Activated CD8-positive, alpha-beta memory T cell treated with anti-CD3 and anti-CD28 coated beads, Interleukin-2, amount 50 U/mL, for 24 hours (primary cell): Measurements from ENCODE around the gene ACOT7.

Experiments used
- DNase-seq: peaks from one replicate; pipeline ENCODE4 v3.0.0-alpha.2; 2020; ENCODE audit errors: extremely low read depth

ACOT7 gene

DNA sequence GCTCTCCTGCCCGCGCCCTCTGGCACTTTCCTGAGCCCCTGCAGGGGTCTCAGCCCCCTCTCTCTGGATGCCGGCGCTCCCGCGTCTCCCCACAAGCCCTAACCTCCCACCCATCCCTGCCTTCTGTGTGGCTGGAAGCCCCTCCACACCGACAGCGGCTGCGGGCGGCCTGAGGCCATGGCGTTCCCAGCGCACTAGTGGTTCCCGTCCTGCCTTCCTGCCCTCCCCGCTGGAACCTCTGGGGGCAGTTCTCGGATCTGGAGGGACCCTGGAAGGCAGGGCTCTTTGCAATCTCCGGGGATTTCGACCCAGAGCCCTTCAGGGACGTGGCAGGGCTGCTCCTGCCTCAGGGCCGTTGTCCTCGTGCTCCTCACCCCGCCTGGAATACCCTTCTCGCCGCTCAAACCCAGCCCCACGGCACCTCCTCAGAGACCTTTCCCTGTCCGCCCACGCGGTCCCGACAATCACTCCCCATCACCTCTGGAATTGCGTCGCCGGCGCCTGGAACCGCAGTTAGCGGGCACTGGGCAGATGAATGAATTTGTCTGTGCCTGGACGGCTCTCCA, 30.5 kb upstream of the ACOT7 start:
- DNase-seq = no peak

DNA sequence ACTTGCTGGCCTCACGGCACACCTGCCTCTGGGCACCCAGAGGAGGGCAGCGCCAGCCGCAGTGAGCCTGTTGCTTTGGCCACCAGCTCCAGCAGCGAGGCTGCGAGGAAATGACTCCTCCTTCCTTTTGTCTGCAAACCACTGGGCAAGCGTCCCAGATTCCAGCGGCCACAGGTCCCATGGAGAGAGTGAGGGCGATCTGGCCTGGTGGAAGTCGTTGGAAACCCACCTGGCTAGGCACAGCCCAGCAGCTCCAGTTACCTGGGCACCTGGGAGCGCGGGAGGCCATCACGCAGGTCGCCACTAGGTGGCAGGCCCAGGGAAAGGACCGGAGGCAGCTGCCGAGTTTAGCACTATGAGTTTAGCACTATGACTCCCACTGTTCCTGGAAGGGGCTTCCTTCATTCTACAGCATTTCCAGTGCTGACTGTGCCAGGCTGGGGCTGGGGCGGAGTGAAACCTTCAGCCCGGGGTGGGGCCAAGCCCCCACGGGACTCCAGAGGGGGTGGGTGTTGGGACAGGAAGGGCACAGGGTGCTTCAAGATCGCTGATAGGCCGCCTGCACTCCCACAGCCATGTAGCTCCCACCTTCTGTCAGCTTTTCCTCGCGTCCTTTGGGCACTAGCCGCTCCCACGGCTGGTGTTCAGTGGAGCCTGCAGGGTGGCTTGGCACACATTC, 29.9 kb upstream of the ACOT7 start:
- no peak for DNase-seq

DNA sequence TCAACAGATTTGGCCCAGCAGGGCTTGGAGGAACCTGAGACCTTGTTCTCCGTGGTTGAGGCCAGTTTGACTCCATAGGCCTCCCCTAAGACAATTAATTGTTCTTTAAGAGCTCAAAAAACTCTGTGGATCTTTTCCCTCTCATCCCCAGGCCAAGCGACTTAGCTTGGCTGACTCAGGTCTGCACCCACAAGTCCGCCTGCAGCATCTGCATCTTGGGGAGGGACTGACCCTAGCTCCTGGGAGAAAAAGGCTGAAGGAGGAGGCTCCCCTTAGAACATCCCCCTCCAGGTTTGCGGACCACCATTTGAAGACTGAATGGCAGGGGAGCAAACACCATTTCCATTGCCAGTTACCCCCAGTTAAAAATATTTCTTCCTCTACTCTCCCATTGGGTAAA, 27.7 kb upstream of the ACOT7 start:
- DNase-seq = no peak

GRCh38 chr1:6420454-6421042, 27.0 kb upstream of the ACOT7 start:
- DNase-seq = no peak

DNA sequence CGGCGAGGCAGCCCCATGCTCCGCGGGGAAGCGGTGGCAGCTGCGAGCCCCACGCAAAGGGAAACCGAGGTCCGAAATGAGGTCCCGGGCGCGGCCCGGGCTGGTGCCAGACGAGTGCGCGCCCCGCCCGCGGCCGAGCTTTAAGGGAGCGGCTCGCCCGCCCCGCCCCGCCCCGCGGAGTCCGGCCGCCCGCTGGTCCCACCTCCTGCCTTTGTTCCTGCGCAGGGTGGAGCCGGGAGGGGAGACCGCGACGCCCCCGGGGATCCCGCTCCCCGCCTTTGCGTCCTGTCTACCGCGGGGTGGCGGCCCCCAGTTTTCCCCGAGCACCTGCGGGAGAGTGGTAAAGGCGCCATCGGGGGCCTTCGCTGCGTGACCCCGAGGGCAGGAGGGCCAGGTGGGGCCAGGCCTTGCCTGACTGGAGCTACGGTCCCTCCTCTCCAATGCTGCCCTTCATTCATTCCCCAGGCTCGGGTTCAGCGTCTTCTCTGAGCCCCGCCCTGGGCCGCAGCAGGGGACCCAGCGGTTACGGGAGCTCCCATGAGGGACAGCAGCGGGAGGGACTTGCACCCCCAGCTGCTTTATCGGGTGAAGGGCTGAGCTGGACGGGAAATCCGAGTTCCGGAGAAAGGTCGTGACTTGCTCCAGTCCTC, 26.4 kb upstream of the ACOT7 start, which contains the start of gene HES2:
HES2 (minus strand) TSS at position 116 of the 650 bp plus-strand sequence; CDS start at position 17, 99 bp downstream.
- DNase-seq = no peak

GRCh38 chr1:6419397-6419803, 25.8 kb upstream of the ACOT7 start:
- no peak for DNase-seq

DNA sequence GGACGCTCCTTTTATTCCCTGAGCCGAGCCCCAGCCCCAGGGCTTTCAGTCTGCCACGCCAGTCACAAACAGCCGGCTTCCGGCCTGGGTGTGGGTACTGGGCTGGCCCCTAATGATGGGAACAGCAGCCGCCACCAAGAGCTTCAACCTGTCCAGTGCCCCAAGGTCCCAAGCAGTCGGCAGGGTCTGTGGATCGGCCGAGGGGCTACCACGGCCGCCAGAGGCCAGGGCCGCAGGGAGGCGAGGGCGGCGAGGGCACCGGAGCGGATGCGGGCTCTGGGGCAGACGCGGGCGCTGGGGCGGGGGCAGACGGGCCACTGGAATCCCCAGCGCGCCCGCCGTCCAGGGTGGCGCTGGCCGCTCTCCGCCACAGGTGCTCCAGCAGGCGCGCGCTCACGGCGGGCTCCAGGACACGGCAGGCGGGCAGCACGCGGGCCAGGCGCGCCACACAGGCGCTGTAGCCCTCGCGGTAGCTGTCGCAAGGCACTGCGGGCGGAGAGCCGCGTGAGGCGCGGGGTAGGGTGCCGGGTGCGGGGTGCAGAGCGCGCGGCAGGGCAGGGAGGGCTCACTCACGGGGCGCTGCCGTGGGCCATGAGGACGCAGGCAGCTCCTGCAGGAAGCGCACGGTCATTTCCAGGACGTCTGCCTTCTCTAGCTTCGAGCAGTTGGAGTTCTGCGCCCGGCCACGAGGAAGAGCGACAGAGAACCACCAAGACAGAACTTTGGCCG, 25.3 kb upstream of the ACOT7 start:
- no peak for DNase-seq

DNA sequence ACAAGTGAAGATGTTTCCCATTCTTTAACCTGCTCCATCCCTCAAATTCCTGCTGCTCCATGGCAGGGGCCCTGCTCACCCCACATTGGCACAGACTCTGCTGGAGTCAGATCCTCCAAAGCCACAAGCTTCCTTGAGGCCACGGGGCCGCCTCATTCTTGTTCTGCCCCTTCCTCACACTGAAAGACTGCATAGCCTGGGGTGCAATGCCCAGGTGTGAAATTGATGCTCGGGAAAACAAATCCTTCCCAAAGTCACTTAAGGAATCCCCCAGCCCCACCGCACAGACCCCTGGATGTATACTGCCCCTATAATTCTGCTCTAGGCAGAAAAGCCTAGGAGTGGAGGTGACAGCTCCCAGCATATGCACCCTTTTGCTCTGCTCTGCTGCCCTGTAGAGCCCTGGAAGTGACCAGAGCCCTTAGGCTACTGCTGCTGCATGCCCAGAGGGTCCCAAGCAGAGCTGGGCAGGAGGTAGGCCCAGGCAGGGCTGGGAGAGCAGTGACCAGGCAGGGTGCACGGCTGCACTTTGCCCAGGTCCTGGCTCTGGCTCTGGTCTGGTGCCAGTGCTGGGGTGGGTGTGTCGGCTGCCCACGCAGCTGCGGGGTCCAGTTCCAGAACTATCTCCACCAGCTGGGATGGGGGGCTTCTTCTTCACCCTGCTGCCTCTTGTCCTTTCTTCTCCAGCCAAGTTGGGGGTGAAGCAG, 24.5 kb upstream of the ACOT7 start:
- DNase-seq = no peak

DNA sequence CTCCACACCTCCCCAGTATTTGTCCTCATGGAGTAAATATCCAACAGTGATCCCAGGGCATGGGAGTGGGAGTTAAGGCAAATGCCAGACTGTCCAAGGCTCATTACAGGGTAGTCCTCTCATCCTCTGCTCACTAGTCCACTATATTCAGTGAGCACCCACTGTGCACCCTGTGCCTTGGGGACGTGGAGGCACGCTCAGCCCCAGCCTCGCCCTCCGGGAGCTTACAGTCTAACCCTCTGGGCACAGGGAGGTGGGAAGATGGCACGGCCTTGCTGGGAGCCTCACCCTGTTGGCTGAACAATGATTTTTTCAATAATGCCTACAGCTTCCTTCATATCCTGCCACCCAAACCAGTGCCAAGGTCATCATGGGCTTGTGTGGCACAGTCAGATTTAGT, 23.3 kb upstream of the ACOT7 start:
- DNase-seq = no peak

DNA sequence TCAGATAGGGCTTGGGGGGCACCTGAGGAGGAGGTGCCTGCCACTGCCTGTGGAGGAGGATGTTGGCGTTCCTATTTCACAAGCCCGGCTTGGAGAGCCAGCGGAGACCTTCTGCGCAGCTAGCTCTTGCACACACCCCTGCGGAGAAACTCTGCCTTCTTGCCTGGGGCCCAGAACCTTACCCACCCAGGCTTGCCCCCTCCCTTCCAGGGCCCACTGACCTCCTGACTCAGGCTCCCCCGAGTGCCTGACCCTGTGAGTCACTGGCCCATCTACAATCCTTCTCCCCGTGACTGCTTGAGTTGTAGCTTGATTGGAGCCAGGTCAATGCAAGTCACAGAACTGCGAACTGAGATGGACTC, 22.7 kb upstream of the ACOT7 start:
- no peak for DNase-seq

DNA sequence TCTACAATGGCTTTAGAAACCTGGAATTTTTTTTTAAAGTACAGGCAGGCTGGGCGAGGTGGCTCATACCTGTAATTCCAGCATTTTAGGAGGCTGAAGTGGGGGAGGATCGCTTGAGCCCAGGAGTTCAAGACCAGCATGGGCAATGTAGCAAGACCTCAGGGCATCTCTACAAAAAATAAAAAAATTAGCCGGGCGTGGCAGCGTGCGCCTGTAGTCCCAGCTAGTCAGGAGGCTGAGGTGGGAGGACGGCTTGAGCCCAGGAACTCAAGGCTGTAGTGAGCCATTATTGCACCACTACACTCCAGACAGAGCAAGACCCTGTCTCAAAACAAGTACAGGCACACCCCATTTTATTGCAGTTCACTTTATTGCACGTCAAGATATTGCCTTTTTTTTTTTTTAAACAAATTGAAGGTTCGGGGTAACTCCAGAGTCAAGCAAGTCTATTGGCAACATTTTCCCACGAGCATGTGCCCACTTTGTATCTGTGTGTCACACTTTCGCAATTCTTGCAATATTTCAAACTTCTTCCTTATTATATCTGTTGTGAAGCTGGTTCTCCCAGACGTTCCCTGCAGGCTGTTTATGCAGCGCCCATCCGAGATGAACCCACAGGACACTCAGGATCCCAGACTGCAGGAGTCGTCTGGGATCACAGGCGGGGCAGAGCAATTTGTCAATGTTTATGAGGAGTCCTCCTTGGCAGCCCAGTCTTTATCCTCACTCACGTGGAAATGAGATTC, 21.5 kb upstream of the ACOT7 start:
- DNase-seq = no peak

- DNase-seq = no peak
Measured at GRCh38 chr1:6414443-6414844, 20.9 kb upstream of the ACOT7 start.

DNA sequence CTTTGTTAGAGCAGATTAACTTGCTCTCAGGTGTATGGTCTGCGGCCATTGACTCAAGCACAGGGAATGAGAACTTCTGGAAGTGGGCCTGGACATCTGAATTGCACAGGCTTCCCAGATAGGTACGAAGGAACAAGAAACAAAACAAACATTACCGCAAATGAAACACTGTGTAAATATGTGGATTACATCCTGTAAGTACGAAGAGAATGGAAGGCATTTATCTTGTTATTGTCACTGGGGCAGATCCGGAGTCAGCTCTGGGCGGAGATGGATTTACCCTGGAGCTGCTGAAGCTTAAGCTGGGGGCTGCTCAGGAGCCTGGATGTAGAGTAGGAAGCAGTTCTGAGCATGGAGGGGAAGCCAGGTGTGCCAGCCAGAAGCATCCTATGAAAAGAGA, 19.3 kb upstream of the ACOT7 start:
- DNase-seq = no peak

GRCh38 chr1:6410248-6410893, 16.8 kb upstream of the ACOT7 start:
- no peak for DNase-seq

GRCh38 chr1:6409733-6410132, 16.2 kb upstream of the ACOT7 start:
- no peak for DNase-seq

DNA sequence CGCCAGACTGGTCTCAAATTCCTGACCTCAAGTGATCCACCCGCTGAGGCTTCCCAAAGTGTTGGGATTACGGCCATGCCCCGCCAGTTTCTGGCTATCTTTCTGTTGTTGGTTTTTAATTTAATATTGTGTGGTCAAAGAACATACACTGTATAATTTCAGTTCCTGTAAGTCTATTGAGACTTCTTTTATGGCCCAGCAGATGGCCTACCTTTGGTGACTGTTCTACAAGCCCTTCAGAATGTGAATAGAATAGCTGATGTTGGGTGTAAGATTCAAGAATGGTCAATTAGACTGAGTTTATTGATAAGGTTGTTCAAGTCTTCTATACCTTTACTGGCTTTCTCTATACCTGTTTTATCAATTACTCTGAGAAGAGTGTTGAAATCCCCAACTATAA, 15.5 kb upstream of the ACOT7 start:
- no peak for DNase-seq

GRCh38 chr1:6408023-6408422, 14.5 kb upstream of the ACOT7 start:
- DNase-seq = no peak

GRCh38 chr1:6401673-6402072, 8.1 kb upstream of the ACOT7 start:
- DNase-seq = no peak

GRCh38 chr1:6399294-6399693, 5.7 kb upstream of the ACOT7 start:
- no peak for DNase-seq

GRCh38 chr1:6397844-6398441, 4.4 kb upstream of the ACOT7 start:
- no peak for DNase-seq
